HG02588 (cell line): Measurements from ENCODE around the gene NCSTN.

Experiments used
- ATAC-seq: cut with Tn5 transposase; IDR thresholded peaks from one replicate; pipeline ENCODE4 v1.9.1; 2021; ENCODE audit warnings: mild to moderate bottlenecking, moderate library complexity; ENCODE audit not compliant: unreplicated experiment

Gene NCSTN

GRCh38 chr1:160351629-160352028 is 8.4 kb downstream of the NCSTN start:
- no peak for ATAC-seq

- ATAC-seq, result no peak
These were observed 9.4 kb downstream of the NCSTN start for GRCh38 chr1:160352555-160352954.

GRCh38 chr1:160353223-160353622 is 10.0 kb downstream of the NCSTN start:
- no peak for ATAC-seq

- ATAC-seq, result no peak
These were observed 11.3 kb downstream of the NCSTN start for GRCh38 chr1:160354388-160354985.

- ATAC-seq, result no peak
These were observed 14.3 kb downstream of the NCSTN start for GRCh38 chr1:160357286-160358002.

GRCh38 chr1:160358073-160358472 is 14.9 kb downstream of the NCSTN start:
- no peak for ATAC-seq

- no peak for ATAC-seq
These were observed 16.5 kb downstream of the NCSTN start for GRCh38 chr1:160359559-160360226.

- ATAC-seq, result no peak
These were observed 17.1 kb downstream of the NCSTN start for GRCh38 chr1:160360227-160360695.

GRCh38 chr1:160361199-160361598 is 18.0 kb downstream of the NCSTN start:
- no peak for ATAC-seq

GRCh38 chr1:160361814-160362167 is 18.6 kb downstream of the NCSTN start:
- no peak for ATAC-seq

GRCh38 chr1:160362168-160362957 is 19.2 kb downstream of the NCSTN start:
- ATAC-seq, result no peak

GRCh38 chr1:160363010-160363409 is 19.8 kb downstream of the NCSTN start:
- no peak for ATAC-seq

GRCh38 chr1:160363951-160364735 is 21.0 kb downstream of the NCSTN start:
- no peak for ATAC-seq

GRCh38 chr1:160365325-160365724 is 22.1 kb downstream of the NCSTN start:
- ATAC-seq, result no peak

GRCh38 chr1:160366731-160367515 is 23.7 kb downstream of the NCSTN start, which contains the start of gene NHLH1:
Gene NHLH1, plus strand, starts transcription at chr1:160367071. Its CDS starts 3,661 bp downstream, at chr1:160370732.
- no peak for ATAC-seq

GRCh38 chr1:160367516-160367900 is 24.3 kb downstream of the NCSTN start:
- ATAC-seq, result no peak

GRCh38 chr1:160367934-160368923 is 25.0 kb downstream of the NCSTN start:
- no peak for ATAC-seq

- no peak for ATAC-seq
These were observed 25.9 kb downstream of the NCSTN start for GRCh38 chr1:160369087-160369486.
